ENCODE measurements around the gene SPAG16. TPM values are rescaled to one million over a fixed set of nuclear protein-coding genes. Genes with fewer than 3 reads are reported as not detected.

Gene SPAG16
- total RNA-seq, 1 experiment from 2014 or later: 50.9 TPM

GRCh38 chr2:214261683-214262082 lies 977.4 kb downstream of the SPAG16 start:
- DNase-seq (ENCODE audit: low spot score): no peak

- DNase-seq (ENCODE audit: low spot score): no peak
Observed at GRCh38 chr2:214264171-214264570, 979.9 kb downstream of the SPAG16 start.

- DNase-seq (ENCODE audit: low spot score): no peak
Observed at GRCh38 chr2:214265991-214266489, 981.8 kb downstream of the SPAG16 start.

- no peak for DNase-seq (ENCODE audit: low spot score)
Observed at GRCh38 chr2:214277880-214278279, 993.6 kb downstream of the SPAG16 start.

- no peak for DNase-seq (ENCODE audit: low spot score)
Observed at GRCh38 chr2:214286011-214286410, 1001.7 kb downstream of the SPAG16 start.

- DNase-seq (ENCODE audit: low spot score): no peak
Observed at GRCh38 chr2:214293593-214293992, 1009.3 kb downstream of the SPAG16 start.

- DNase-seq (ENCODE audit: low spot score): no peak
Observed at GRCh38 chr2:214294426-214294825, 1010.2 kb downstream of the SPAG16 start.

GRCh38 chr2:214297423-214297822 lies 1013.2 kb downstream of the SPAG16 start:
- no peak for DNase-seq (ENCODE audit: low spot score)

- no peak for DNase-seq (ENCODE audit: low spot score)
Observed at GRCh38 chr2:214310319-214310718, 1026.1 kb downstream of the SPAG16 start.

- no peak for DNase-seq (ENCODE audit: low spot score)
Observed at GRCh38 chr2:214311031-214311533, 1026.8 kb downstream of the SPAG16 start.

- no peak for DNase-seq (ENCODE audit: low spot score)
Observed at GRCh38 chr2:214311931-214312749, 1027.9 kb downstream of the SPAG16 start.

GRCh38 chr2:214315324-214315723 lies 1031.1 kb downstream of the SPAG16 start:
- DNase-seq (ENCODE audit: low spot score): no peak

GRCh38 chr2:214320211-214320610 lies 1035.9 kb downstream of the SPAG16 start:
- no peak for DNase-seq (ENCODE audit: low spot score)

GRCh38 chr2:214322662-214323061 lies 1038.4 kb downstream of the SPAG16 start:
- no peak for DNase-seq (ENCODE audit: low spot score)

GRCh38 chr2:214325404-214325803 lies 1041.1 kb downstream of the SPAG16 start:
- no peak for DNase-seq (ENCODE audit: low spot score)

GRCh38 chr2:214328941-214329340 lies 1044.7 kb downstream of the SPAG16 start:
- no peak for DNase-seq (ENCODE audit: low spot score)

GRCh38 chr2:214341646-214342045 lies 1057.4 kb downstream of the SPAG16 start:
- DNase-seq (ENCODE audit: low spot score): no peak

- DNase-seq (ENCODE audit: low spot score): no peak
Observed at GRCh38 chr2:214358506-214358905, 1074.2 kb downstream of the SPAG16 start.

- no peak for DNase-seq (ENCODE audit: low spot score)
Observed at GRCh38 chr2:214361116-214361515, 1076.9 kb downstream of the SPAG16 start.

- no peak for DNase-seq (ENCODE audit: low spot score)
Observed at GRCh38 chr2:214365549-214365948, 1081.3 kb downstream of the SPAG16 start.

- DNase-seq (ENCODE audit: low spot score): no peak
Observed at GRCh38 chr2:214367171-214367570, 1082.9 kb downstream of the SPAG16 start.

GRCh38 chr2:214376618-214377285 lies 1092.5 kb downstream of the SPAG16 start:
- DNase-seq (ENCODE audit: low spot score): no peak

GRCh38 chr2:214377286-214377624 lies 1093.0 kb downstream of the SPAG16 start:
- no peak for DNase-seq (ENCODE audit: low spot score)

Data from A172 (cell line).